H9 (cell line): Measurements from ENCODE around the gene HHAT. TPM values are rescaled to one million over a fixed set of nuclear protein-coding genes. Genes with fewer than 3 reads are reported as not detected.

Experiments used
- DNase-seq: peaks from one replicate; pipeline ENCODE4 v3.0.0-alpha.2; 2017
- H2AFZ ChIP-seq: one replicate; pipeline ENCODE4 v1.6.1; 2013; ENCODE audit warnings: mild to moderate bottlenecking, low read length, control low read depth, moderate library complexity
- H2AK5ac ChIP-seq: 2 replicates; pipeline ENCODE4 v1.6.1; 2013; ENCODE audit warnings: low read length, control low read depth, mixed read lengths; ENCODE audit not compliant: insufficient read length
- H2BK120ac ChIP-seq: one replicate; pipeline ENCODE4 v1.6.1; 2013; ENCODE audit warnings: low read depth, mild to moderate bottlenecking, low read length, control low read depth, inconsistent platforms; ENCODE audit not compliant: poor library complexity, severe bottlenecking
- H2BK12ac ChIP-seq: 2 replicates; pipeline ENCODE4 v1.6.1; 2013; ENCODE audit warnings: low read length, control low read depth, mixed read lengths, low read depth; ENCODE audit not compliant: insufficient read length
- H2BK15ac ChIP-seq: 2 replicates; pipeline ENCODE4 v1.6.1; 2013; ENCODE audit warnings: low read depth, low read length, control low read depth
- H2BK20ac ChIP-seq: one replicate; pipeline ENCODE4 v1.6.1; 2013; ENCODE audit warnings: low read depth, mild to moderate bottlenecking, low read length, control low read depth, inconsistent platforms; ENCODE audit not compliant: poor library complexity, severe bottlenecking
- H2BK5ac ChIP-seq: 2 replicates; pipeline ENCODE4 v1.6.1; 2013; ENCODE audit warnings: low read length, control low read depth, mixed read lengths; ENCODE audit not compliant: insufficient read length
- H3K14ac ChIP-seq: 2 replicates; pipeline ENCODE4 v1.6.1; 2013; ENCODE audit warnings: low read length, control low read depth; ENCODE audit not compliant: insufficient read depth
- H3K18ac ChIP-seq: 2 replicates; pipeline ENCODE4 v1.6.1; 2013; ENCODE audit warnings: low read depth, mild to moderate bottlenecking, mixed read lengths, low read length, control low read depth; ENCODE audit not compliant: insufficient read length
- H3K23ac ChIP-seq: 2 replicates; pipeline ENCODE4 v1.6.1; 2013; ENCODE audit warnings: low read length, control low read depth, mixed read lengths, low read depth; ENCODE audit not compliant: insufficient read length
- H3K23me2 ChIP-seq: 2 replicates; pipeline ENCODE4 v1.6.1; 2013; ENCODE audit warnings: low read depth, mild to moderate bottlenecking, mixed read lengths, low read length, control low read depth; ENCODE audit not compliant: insufficient read length, poor library complexity, severe bottlenecking
- H3K27ac ChIP-seq: 2 replicates; pipeline ENCODE4 v1.5.1; 2013; ENCODE audit warnings: low read length, control low read depth, mixed read lengths, low read depth; ENCODE audit not compliant: insufficient read length
- H3K27me3 ChIP-seq: 2 replicates; pipeline ENCODE4 v1.6.1; 2013; ENCODE audit warnings: low read length, control low read depth, inconsistent platforms; ENCODE audit not compliant: insufficient read depth
- H3K4ac ChIP-seq: 2 replicates; pipeline ENCODE4 v1.6.1; 2013; ENCODE audit warnings: low read depth, mild to moderate bottlenecking, control low read depth, inconsistent platforms, low read length, moderate library complexity
- H3K4me1 ChIP-seq: 2 replicates; pipeline ENCODE4 v1.6.1; 2013; ENCODE audit warnings: low read length, control low read depth, inconsistent platforms; ENCODE audit not compliant: insufficient read depth
- H3K4me2 ChIP-seq: 2 replicates; pipeline ENCODE4 v1.6.1; 2013; ENCODE audit warnings: low read length, control low read depth, mixed read lengths; ENCODE audit not compliant: insufficient read length, insufficient read depth
- H3K56ac ChIP-seq: 2 replicates; pipeline ENCODE4 v1.6.1; 2013; ENCODE audit warnings: low read depth, mild to moderate bottlenecking, mixed read lengths, low read length, control low read depth; ENCODE audit not compliant: insufficient read length
- H3K79me1 ChIP-seq: 2 replicates; pipeline ENCODE4 v1.6.1; 2013; ENCODE audit warnings: low read depth, mild to moderate bottlenecking, moderate library complexity, low read length, control low read depth, inconsistent platforms; ENCODE audit not compliant: insufficient read depth, poor library complexity, severe bottlenecking
- H3K79me2 ChIP-seq: 2 replicates; pipeline ENCODE4 v1.6.1; 2013; ENCODE audit warnings: low read length, control low read depth, inconsistent platforms; ENCODE audit not compliant: insufficient read depth
- H3K9ac ChIP-seq: 2 replicates; pipeline ENCODE4 v1.6.1; 2013; ENCODE audit warnings: low read length, control low read depth, mixed read lengths; ENCODE audit not compliant: insufficient read length; ENCODE audit errors: extremely low read depth
- H3K9me3 ChIP-seq: one replicate; pipeline ENCODE4 v1.6.1; 2013; ENCODE audit warnings: low read depth, low read length, inconsistent platforms; ENCODE audit not compliant: control insufficient read depth
- H3T11ph ChIP-seq: one replicate; pipeline ENCODE4 v1.6.1; 2013; ENCODE audit warnings: mild to moderate bottlenecking, low read length, control low read depth, inconsistent platforms
- H4K20me1 ChIP-seq: one replicate; pipeline ENCODE4 v1.6.1; 2013; ENCODE audit not compliant: control insufficient read depth, insufficient read length, insufficient read depth
- H4K5ac ChIP-seq: 2 replicates; pipeline ENCODE4 v1.6.1; 2013; ENCODE audit warnings: low read depth, mild to moderate bottlenecking, mixed read lengths, low read length, control low read depth; ENCODE audit not compliant: insufficient read length
- H4K8ac ChIP-seq: replicated peaks from 2 replicates; pipeline ENCODE4 v1.6.1; 2013; ENCODE audit warnings: low read length, control low read depth, mixed read lengths, low read depth; ENCODE audit not compliant: insufficient read length
- H4K91ac ChIP-seq: 2 replicates; pipeline ENCODE4 v1.6.1; 2013; ENCODE audit warnings: low read depth, mild to moderate bottlenecking, moderate library complexity, mixed read lengths, low read length, control low read depth; ENCODE audit not compliant: insufficient read length
- H3K27ac Mint-ChIP-seq, 3 experiments: 2 replicates in 2 of 3; 3 replicates in 1 of 3; pipeline ENCODE4 v1.8.0; 2020 to 2021; ENCODE audit warnings: mixed read lengths in 3 of 3, mild to moderate bottlenecking in 1 of 3, moderate library complexity in 1 of 3
- H3K27me3 Mint-ChIP-seq: 2 replicates; pipeline ENCODE4 v1.8.0; 2021; ENCODE audit warnings: low read depth, mild to moderate bottlenecking, moderate library complexity, mixed read lengths
- H3K36me3 Mint-ChIP-seq, 3 experiments: 2 replicates in 2 of 3; 3 replicates in 1 of 3; pipeline ENCODE4 v1.8.0; 2020 to 2021; ENCODE audit warnings: low read depth in 3 of 3, mixed read lengths in 3 of 3; ENCODE audit not compliant: insufficient read depth in 1 of 3
- H3K4me1 Mint-ChIP-seq, 2 experiments: 2 replicates each; pipeline ENCODE4 v1.8.0; 2020; ENCODE audit warnings: mixed read lengths in 2 of 2
- H3K4me3 Mint-ChIP-seq, 2 experiments: 2 replicates in 1 of 2; 3 replicates in 1 of 2; pipeline ENCODE4 v1.8.0; 2020 to 2021; ENCODE audit warnings: mild to moderate bottlenecking in 2 of 2, mixed read lengths in 2 of 2, moderate library complexity in 1 of 2
- H3K9me3 Mint-ChIP-seq, 2 experiments: 2 replicates in 1 of 2; 3 replicates in 1 of 2; pipeline ENCODE4 v1.8.0; 2020; ENCODE audit warnings: mild to moderate bottlenecking in 2 of 2, mixed read lengths in 2 of 2, moderate library complexity in 1 of 2
- CTCF ChIP-seq: fragments of 200-600 bp; sonication (generic); conservative IDR thresholded peaks from 3 replicates; pipeline ENCODE4 v1.8.0; 2021; ENCODE audit warnings: antibody characterized with exemption, mild to moderate bottlenecking
- WGBS: extraction: QIAGEN DNeasy Blood & Tissue Kit; methylation state at CpG from one replicate; pipeline ENCODE4 v1.1.7; 2013; ENCODE audit warnings: missing lambda C conversion rate, low lambda C conversion rate, mixed read lengths; ENCODE audit not compliant: insufficient read length; ENCODE audit errors: extremely low coverage; 5-methylcytosine and 5-hydroxymethylcytosine counted together
- total RNA-seq: library from RNA; stranded (reverse); gene quantifications from 2 replicates; pipeline ENCODE4 v1.2.1, GENCODE V29; 2021

Gene HHAT
- total RNA-seq, 1 experiment from 2014 or later, result 0.48 TPM

GRCh38 chr1:210516697-210517459, 188.2 kb downstream of the HHAT start:
- H4K91ac ChIP-seq, result no peak overlapping the region
- H4K5ac ChIP-seq, result no peak overlapping the region
- no peak overlapping the region for H3K14ac ChIP-seq
- H3K56ac ChIP-seq, result no peak overlapping the region
- H3K36me3 Mint-ChIP-seq, result no peaks in the 10 kb centered on the region
- H3K9me3 Mint-ChIP-seq, result no peaks in the 10 kb centered on the region
- no peaks in the 10 kb centered on the region for H4K20me1 ChIP-seq
- no peak overlapping the region for H3K27ac Mint-ChIP-seq
- no peak overlapping the region for H2BK120ac ChIP-seq
- H3K23ac ChIP-seq, result no peak overlapping the region
- H3K79me1 ChIP-seq, result no peaks in the 10 kb centered on the region
- no peaks in the 10 kb centered on the region for H3K23me2 ChIP-seq
- no peaks in the 10 kb centered on the region for H3K27me3 ChIP-seq
- no peaks in the 10 kb centered on the region for H3K4me1 Mint-ChIP-seq
- no peak overlapping the region for H3K4me3 Mint-ChIP-seq
- no peak overlapping the region for H3K4me2 ChIP-seq
- WGBS, result no CpG with 5 or more reads among the region's 5 CpGs
- H3K4ac ChIP-seq, result no peak overlapping the region
- no peak overlapping the region for H4K8ac ChIP-seq
- H2BK20ac ChIP-seq, result no peak overlapping the region
- H2AFZ ChIP-seq, result no peak overlapping the region
- H3K9ac ChIP-seq, result no peak overlapping the region
- no peak overlapping the region for H3T11ph ChIP-seq
- H3K27ac ChIP-seq, result no peak overlapping the region
- DNase-seq, result no peak
- H2BK5ac ChIP-seq, result no peak overlapping the region
- H3K4me1 ChIP-seq, result no peaks in the 10 kb centered on the region; the same call in 1 of the 2 replicates
- no peaks in the 10 kb centered on the region for H3K79me2 ChIP-seq
- H2BK15ac ChIP-seq, result no peak overlapping the region
- no peak overlapping the region for H2BK12ac ChIP-seq
- no peak overlapping the region for H2AK5ac ChIP-seq
- no peaks in the 10 kb centered on the region for H3K9me3 ChIP-seq
- TF ChIP-seq CTCF, result no peak
- no peak overlapping the region for H3K18ac ChIP-seq
- no peaks in the 10 kb centered on the region for H3K27me3 Mint-ChIP-seq
